ENCODE data around the gene NCOA3.

GRCh38 chr20:47660983-47661700, 159.5 kb downstream of the NCOA3 start:
- TF ChIP-seq POLR2A (IDR thresholded peaks at IDR 0.05), result no peak
- no peak for TF ChIP-seq CTCF (IDR thresholded peaks at IDR 0.05)

Data from esophagus squamous epithelium (tissue), 4 donors.